K562 treated with DMSO at 1 percent for 48 hours (cell line): ENCODE measurements around the gene ACE2. TPM values are rescaled to one million over a fixed set of nuclear protein-coding genes. Genes with fewer than 3 reads are reported as not detected.

ENCODE experiments used
- total RNA-seq: library from RNA; unstranded; fragments of 300-600 nt; gene quantifications from 2 replicates; pipeline ENCODE4 v1.2.3, GENCODE V29; 2022; ENCODE audit warnings: low replicate concordance; ENCODE audit errors: extremely low read depth

The ACE2 gene
- not detected in 2 replicates for total RNA-seq

DNA sequence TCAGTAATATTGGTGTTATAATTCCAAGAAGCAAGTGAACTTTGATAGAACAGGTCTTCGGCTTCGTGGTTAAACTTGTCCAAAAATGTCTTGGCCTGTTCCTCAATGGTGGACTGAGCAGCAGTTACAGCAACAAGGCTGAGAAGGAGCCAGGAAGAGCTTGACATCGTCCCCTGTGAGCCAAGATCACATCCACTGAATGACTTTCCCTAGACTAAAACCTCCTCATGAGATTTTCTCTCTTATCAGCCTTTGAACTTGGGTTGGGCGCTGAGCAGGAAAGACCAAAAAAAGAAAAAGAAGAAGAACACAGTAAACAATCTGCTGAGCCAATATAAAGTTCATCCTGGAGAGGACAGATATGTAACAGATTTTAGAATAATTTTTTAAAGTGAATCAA, at the start of gene ACE2:
Gene ACE2 (minus strand): TSS at position 216 of the 400 bp plus-strand sequence. CDS start 49 bp downstream, at position 167.

Other genes with a start within 250 kb of the ACE2 start
- not detected in 2 replicates for gene VEGFD, start 216.5 kb downstream of the ACE2 start, total RNA-seq
- not detected in 2 replicates for gene PIR, start 107.6 kb downstream of the ACE2 start, total RNA-seq
- gene BMX, start 100.2 kb downstream of the ACE2 start, total RNA-seq = not detected in 2 replicates
- not detected in 2 replicates for gene CLTRN, start 63.8 kb upstream of the ACE2 start, total RNA-seq
- not detected in 2 replicates for gene CA5B, start 137.3 kb upstream of the ACE2 start, total RNA-seq
- gene ZRSR2, start 189.5 kb upstream of the ACE2 start, total RNA-seq = not detected in 2 replicates